22Rv1 (cell line): Measurements from ENCODE around the gene PAK4.

ENCODE experiments used
- ZFX ChIP-seq: fragments of 450-650 bp; IDR thresholded peaks from 2 replicates; pipeline ENCODE4 v1.6.1; 2017; ENCODE audit warnings: antibody characterized with exemption, borderline replicate concordance
- TF ChIP-seq, protein P1 (sequence below): fragments of 450-650 bp; IDR thresholded peaks from 2 replicates; pipeline ENCODE4 v1.5.1; 2017; ENCODE audit warnings: mild to moderate bottlenecking

DNA sequence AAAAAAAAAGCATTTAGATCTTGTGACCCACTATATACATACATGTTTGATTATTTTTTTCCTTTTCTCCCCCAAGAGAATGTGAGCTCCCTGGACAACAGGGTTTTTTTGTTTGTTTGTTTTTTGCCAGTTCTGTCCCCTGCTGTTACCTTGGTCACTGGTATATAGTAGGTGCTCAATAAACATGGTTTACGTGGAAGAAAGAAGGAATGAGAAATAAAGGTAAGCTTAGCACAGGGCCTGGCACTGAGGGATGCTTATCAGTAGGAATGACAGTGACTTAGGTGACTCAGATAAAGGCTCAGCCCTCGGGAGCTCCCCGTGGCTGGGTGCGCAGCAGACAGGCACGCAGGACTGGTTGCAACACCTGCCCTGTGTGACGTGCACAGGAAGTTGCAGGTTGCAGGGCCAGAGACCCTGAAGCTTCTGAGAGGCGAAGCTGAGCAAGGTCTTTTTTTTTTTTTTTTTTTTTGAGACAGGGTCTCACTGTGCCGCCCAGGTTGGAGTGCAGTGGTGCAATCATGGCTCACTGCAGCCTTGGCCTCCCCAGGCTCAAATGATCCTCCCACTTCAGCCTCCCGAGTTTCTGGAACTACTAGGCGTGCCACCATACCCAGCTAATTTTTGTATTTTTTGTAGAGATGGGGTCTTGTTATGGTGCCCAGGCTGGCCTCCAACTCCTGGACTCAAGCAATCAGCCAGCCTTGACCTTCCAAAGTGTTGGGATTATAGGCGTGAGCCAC, 10.3 kb upstream of the PAK4 start:
- TF ChIP-seq, protein P1, sequence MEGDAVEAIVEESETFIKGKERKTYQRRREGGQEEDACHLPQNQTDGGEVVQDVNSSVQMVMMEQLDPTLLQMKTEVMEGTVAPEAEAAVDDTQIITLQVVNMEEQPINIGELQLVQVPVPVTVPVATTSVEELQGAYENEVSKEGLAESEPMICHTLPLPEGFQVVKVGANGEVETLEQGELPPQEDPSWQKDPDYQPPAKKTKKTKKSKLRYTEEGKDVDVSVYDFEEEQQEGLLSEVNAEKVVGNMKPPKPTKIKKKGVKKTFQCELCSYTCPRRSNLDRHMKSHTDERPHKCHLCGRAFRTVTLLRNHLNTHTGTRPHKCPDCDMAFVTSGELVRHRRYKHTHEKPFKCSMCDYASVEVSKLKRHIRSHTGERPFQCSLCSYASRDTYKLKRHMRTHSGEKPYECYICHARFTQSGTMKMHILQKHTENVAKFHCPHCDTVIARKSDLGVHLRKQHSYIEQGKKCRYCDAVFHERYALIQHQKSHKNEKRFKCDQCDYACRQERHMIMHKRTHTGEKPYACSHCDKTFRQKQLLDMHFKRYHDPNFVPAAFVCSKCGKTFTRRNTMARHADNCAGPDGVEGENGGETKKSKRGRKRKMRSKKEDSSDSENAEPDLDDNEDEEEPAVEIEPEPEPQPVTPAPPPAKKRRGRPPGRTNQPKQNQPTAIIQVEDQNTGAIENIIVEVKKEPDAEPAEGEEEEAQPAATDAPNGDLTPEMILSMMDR: no peak
- no peak for TF ChIP-seq ZFX
